Activated T-cell treated with anti-CD3 and anti-CD28 coated beads for 4 hours (primary cell): ENCODE results near the gene ITGA1.

Experiments used
- DNase-seq: peaks from one replicate; pipeline ENCODE4 v3.0.0-alpha.2; 2020

The ITGA1 gene

GRCh38 chr5:53006911-53007890, 219.5 kb downstream of the ITGA1 start:
- no peak for DNase-seq

GRCh38 chr5:53008751-53009150, 221.0 kb downstream of the ITGA1 start:
- no peak for DNase-seq
